Activated T-helper 17 cell treated with anti-CD3 and anti-CD28 coated beads, Interleukin-2, amount 50 U/mL, for 72 hours (primary cell): ENCODE measurements around the gene CORO2B. TPM values are rescaled to one million over a fixed set of nuclear protein-coding genes. Genes with fewer than 3 reads are reported as not detected.

Source experiments
- ATAC-seq: fragments of 150-1000 bp; cut with Tn5 transposase; replicated peaks from 2 replicates; pipeline ENCODE4 v1.10.0; 2021; ENCODE audit warnings: mild to moderate bottlenecking, moderate library complexity
- H3K27ac Mint-ChIP-seq: one replicate; pipeline ENCODE4 v1.8.0; 2022; ENCODE audit warnings: mixed read lengths
- H3K27me3 Mint-ChIP-seq: one replicate; pipeline ENCODE4 v1.8.0; 2022; ENCODE audit warnings: mixed read lengths
- H3K36me3 Mint-ChIP-seq: one replicate; pipeline ENCODE4 v1.8.0; 2022; ENCODE audit warnings: low read depth, mild to moderate bottlenecking, mixed read lengths
- H3K4me1 Mint-ChIP-seq: one replicate; pipeline ENCODE4 v1.8.0; 2022; ENCODE audit warnings: mixed read lengths
- H3K4me3 Mint-ChIP-seq: one replicate; pipeline ENCODE4 v1.8.0; 2022; ENCODE audit warnings: mild to moderate bottlenecking, mixed read lengths
- H3K9me3 Mint-ChIP-seq: one replicate; pipeline ENCODE4 v1.8.0; 2022; ENCODE audit warnings: mixed read lengths
- total RNA-seq, 2 donors: library from RNA; stranded (reverse); gene quantifications; one replicate each; pipeline ENCODE4 v1.2.3, GENCODE V29; 2022

CORO2B gene
- total RNA-seq, 2 donors from 2014 or later: 0.26 TPM; not detected in 1

DNA sequence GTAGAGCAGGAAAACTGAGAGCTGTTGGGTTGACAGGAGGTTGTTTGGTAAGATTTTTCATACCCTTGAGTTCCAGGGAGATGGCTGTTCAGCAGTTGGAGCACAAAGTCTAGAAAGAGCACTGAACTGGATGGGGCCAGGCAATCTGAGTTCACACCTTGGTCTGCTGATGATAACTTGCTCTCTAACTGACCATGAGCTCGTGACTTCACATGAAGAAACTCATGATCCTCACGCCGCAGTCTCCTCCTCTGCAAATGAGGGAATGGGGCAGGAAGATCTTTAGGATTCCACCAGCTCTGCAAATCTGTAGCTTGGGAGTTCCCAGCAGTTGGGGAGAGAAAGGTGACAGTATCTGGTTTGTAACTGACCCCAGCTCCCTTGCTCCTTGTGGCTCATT lies 33.7 kb downstream of the CORO2B start:
- Mint-ChIP-seq H3K9me3 (no peaks in the 10 kb centered on the region), H3K27me3 (peaks cover 16% of the 10 kb centered on the region), H3K27ac (no peak overlapping the region), H3K36me3 (no peaks in the 10 kb centered on the region), H3K4me3 (no peak overlapping the region), H3K4me1 (peaks cover 5% of the 10 kb centered on the region)
- ATAC-seq: no peak

- Mint-ChIP-seq H3K27ac (no peak overlapping the region), H3K4me3 (no peak overlapping the region), H3K4me1 (peaks cover 5% of the 10 kb centered on the region), H3K36me3 (no peaks in the 10 kb centered on the region), H3K9me3 (no peaks in the 10 kb centered on the region), H3K27me3 (peaks cover 19% of the 10 kb centered on the region)
- no peak for ATAC-seq
These were observed 34.4 kb downstream of the CORO2B start for GRCh38 chr15:68612979-68613740.

DNA sequence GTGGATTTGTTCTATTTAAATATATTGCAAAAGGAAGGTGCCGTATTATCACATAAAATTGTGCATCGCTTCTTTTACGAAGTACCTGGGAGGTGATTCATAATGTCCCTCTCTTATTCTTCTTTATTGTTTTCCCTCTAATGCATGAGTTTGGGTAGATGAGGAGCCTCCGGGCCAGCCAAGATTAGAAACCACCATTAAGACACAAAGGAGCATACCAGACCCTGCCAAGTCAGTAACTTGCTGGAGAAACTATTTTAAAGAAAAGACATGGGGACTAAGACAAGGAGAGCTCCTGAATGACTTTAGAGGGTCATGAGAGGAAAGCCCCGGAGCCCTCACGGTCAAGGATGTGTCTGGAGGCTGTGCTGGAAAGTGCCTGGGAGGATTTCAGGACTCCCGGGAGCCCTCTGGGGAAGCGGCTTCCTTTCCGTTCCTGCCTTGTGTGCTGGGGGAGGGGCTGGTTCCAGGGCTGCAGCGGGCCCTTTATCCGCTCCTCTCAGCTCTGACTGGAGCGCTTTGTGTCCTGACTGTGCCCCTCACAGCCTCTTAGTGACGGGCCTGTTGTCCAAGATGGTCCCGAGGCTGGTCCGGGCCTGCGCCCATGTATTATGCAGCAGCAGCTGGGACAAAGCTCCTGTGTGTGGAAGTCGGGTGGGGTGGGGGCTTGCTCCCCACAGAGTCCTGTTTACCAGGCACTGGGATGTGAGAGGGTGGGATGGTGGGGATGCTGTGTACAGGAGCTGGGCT lies 35.7 kb downstream of the CORO2B start:
- Mint-ChIP-seq H3K4me1 (peaks cover 5% of the 10 kb centered on the region), H3K36me3 (no peaks in the 10 kb centered on the region), H3K27ac (no peak overlapping the region), H3K4me3 (no peak overlapping the region), H3K27me3 (peaks cover 25% of the 10 kb centered on the region), H3K9me3 (no peaks in the 10 kb centered on the region)
- no peak for ATAC-seq

GRCh38 chr15:68615301-68615700 lies 36.5 kb downstream of the CORO2B start:
- H3K4me1 Mint-ChIP-seq: peaks cover 5% of the 10 kb centered on the region
- H3K4me3 Mint-ChIP-seq: no peak overlapping the region
- no peaks in the 10 kb centered on the region for H3K36me3 Mint-ChIP-seq
- ATAC-seq: no peak
- peaks cover 23% of the 10 kb centered on the region for H3K27me3 Mint-ChIP-seq
- no peak overlapping the region for H3K27ac Mint-ChIP-seq
- H3K9me3 Mint-ChIP-seq: no peaks in the 10 kb centered on the region

- peaks cover 5% of the 10 kb centered on the region for H3K4me1 Mint-ChIP-seq
- H3K4me3 Mint-ChIP-seq: no peak overlapping the region
- ATAC-seq: no peak
- H3K9me3 Mint-ChIP-seq: no peaks in the 10 kb centered on the region
- no peaks in the 10 kb centered on the region for H3K36me3 Mint-ChIP-seq
- peaks cover 19% of the 10 kb centered on the region for H3K27me3 Mint-ChIP-seq
- H3K27ac Mint-ChIP-seq: no peak overlapping the region
These were observed 37.0 kb downstream of the CORO2B start for GRCh38 chr15:68615811-68616210.

DNA sequence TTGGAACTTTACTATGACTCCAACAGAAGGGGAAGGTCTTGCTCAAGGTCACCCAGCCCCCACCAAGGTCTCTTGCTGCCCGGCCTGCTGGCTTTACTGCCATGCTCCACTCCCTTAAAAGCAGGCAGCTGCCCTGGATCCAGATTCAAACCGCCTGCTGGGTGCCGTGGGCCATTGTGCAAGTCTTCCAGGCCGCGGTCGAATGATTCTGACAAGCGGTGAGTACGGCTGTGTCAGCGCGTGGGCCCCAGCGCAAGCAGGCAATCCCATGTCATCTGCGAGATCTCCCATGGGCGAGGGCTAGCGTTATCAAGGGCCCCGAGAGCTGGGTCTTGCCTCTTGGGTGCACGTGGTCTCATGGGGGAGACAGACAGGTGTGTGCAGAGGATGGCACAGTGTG lies 37.6 kb downstream of the CORO2B start:
- peaks cover 23% of the 10 kb centered on the region for H3K27me3 Mint-ChIP-seq
- no peaks in the 10 kb centered on the region for H3K9me3 Mint-ChIP-seq
- H3K27ac Mint-ChIP-seq: no peak overlapping the region
- H3K4me3 Mint-ChIP-seq: no peak overlapping the region
- H3K36me3 Mint-ChIP-seq: no peaks in the 10 kb centered on the region
- no peak for ATAC-seq
- peaks cover 5% of the 10 kb centered on the region for H3K4me1 Mint-ChIP-seq

DNA sequence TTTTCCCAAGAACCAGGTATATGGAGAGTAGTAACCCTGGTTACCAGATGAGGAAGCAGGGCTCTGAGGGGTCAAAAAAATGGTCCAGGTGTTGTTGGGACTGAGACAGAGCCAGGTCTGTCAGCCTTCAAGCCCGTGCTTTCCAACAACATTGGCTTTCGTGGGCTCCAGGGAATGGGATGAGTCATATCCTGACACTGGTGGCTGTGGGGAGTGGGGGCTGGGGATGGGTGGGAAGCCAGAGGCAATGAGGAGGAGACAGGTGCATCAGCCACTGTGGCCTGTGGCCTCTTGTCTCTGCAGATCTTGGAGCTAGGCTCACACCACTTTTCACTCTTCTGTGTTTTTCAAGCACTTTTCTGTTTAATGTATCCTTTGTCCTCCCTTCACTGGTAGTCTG lies 38.2 kb downstream of the CORO2B start:
- H3K4me1 Mint-ChIP-seq: peaks cover 4% of the 10 kb centered on the region
- ATAC-seq: no peak
- H3K9me3 Mint-ChIP-seq: no peaks in the 10 kb centered on the region
- no peaks in the 10 kb centered on the region for H3K36me3 Mint-ChIP-seq
- no peak overlapping the region for H3K27ac Mint-ChIP-seq
- peaks cover 23% of the 10 kb centered on the region for H3K27me3 Mint-ChIP-seq
- no peak overlapping the region for H3K4me3 Mint-ChIP-seq

DNA sequence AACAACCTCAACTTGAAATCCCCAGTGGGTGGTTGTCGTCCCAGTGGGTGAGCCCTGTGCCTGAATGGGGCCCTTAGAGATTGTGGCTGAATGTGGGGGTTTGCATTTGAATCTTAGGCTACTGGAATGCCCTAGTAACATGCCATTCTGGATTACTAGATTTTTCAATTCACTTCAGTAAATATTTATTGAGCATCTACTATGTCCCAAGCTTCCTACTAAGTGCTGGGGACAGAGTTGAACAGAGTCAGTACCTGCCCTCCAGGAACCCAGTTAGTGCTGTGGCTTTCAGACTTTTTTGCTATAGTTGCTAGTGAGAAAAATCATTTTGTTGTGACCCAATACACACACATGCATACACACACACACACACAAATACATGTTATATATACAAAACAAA lies 39.0 kb downstream of the CORO2B start:
- no peak for ATAC-seq
- Mint-ChIP-seq H3K27ac (no peak overlapping the region), H3K27me3 (peaks cover 23% of the 10 kb centered on the region), H3K4me3 (no peak overlapping the region), H3K9me3 (no peaks in the 10 kb centered on the region), H3K4me1 (no peaks in the 10 kb centered on the region), H3K36me3 (no peaks in the 10 kb centered on the region)

GRCh38 chr15:68618394-68618793 lies 39.6 kb downstream of the CORO2B start:
- no peaks in the 10 kb centered on the region for H3K4me1 Mint-ChIP-seq
- peaks cover 23% of the 10 kb centered on the region for H3K27me3 Mint-ChIP-seq
- no peak overlapping the region for H3K4me3 Mint-ChIP-seq
- H3K36me3 Mint-ChIP-seq: no peaks in the 10 kb centered on the region
- no peak overlapping the region for H3K27ac Mint-ChIP-seq
- no peak for ATAC-seq
- H3K9me3 Mint-ChIP-seq: no peaks in the 10 kb centered on the region

- Mint-ChIP-seq H3K4me1 (no peaks in the 10 kb centered on the region), H3K27ac (no peak overlapping the region), H3K27me3 (peaks cover 20% of the 10 kb centered on the region), H3K36me3 (no peaks in the 10 kb centered on the region), H3K9me3 (no peaks in the 10 kb centered on the region), H3K4me3 (no peak overlapping the region)
- ATAC-seq: no peak
These were observed 40.3 kb downstream of the CORO2B start for GRCh38 chr15:68618908-68619698.

GRCh38 chr15:68620721-68621527 lies 42.1 kb downstream of the CORO2B start:
- no peak overlapping the region for H3K4me3 Mint-ChIP-seq
- no peak for ATAC-seq
- peaks cover 17% of the 10 kb centered on the region for H3K27me3 Mint-ChIP-seq
- H3K36me3 Mint-ChIP-seq: no peaks in the 10 kb centered on the region
- no peaks in the 10 kb centered on the region for H3K9me3 Mint-ChIP-seq
- no peak overlapping the region for H3K27ac Mint-ChIP-seq
- H3K4me1 Mint-ChIP-seq: no peaks in the 10 kb centered on the region

DNA sequence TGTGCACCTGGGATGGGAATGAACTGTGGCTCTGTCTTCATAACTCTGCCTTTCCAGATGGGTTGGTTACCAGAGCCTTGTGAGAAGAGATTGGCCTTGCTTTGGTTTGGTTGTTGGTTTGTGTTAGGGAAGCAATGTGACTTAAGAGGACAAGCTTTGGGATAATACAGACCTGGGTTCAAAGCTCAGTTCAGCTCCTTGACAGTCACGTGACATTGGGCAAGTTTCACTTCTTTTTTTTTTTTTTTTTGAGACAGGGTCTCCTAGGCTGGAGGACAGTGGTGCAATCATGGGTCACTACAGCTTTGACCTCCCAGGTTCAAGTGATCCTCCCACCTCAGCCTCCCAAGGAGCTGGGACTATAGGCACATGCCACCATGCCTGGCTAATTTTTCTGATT lies 42.7 kb downstream of the CORO2B start:
- H3K4me1 Mint-ChIP-seq: no peaks in the 10 kb centered on the region
- no peaks in the 10 kb centered on the region for H3K36me3 Mint-ChIP-seq
- H3K4me3 Mint-ChIP-seq: no peak overlapping the region
- ATAC-seq: no peak
- H3K27ac Mint-ChIP-seq: no peak overlapping the region
- H3K27me3 Mint-ChIP-seq: peaks cover 20% of the 10 kb centered on the region
- no peaks in the 10 kb centered on the region for H3K9me3 Mint-ChIP-seq

DNA sequence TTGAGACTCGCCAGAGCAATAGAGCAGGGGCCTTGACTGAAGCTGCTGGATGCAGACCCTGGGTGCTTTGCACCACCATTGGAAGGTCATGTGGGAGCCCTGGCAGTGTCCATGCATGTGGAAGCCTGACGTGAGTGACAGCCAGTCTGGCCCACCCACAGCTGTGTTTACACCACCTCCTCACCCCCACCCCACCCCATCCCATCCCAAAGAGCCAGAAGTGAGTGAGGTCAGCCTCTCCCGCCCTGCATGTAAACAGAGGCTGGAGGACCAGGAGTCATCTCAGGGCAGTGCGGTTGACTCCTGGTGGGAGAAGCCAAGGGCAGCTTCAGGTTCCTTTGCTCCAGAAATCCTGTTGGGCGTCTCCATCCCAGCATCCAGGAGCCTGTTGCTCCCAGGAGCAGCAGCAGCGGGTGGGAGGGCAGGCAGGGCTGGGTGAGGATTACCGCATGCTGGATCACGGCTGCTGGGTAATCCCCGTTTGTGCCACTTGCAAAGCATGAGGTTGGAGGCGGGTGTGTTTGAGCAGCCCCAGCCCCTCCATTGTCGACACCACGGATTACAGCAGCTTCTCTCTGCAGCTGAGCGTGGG lies 44.6 kb downstream of the CORO2B start:
- no peak overlapping the region for H3K27ac Mint-ChIP-seq
- H3K4me3 Mint-ChIP-seq: no peak overlapping the region
- H3K27me3 Mint-ChIP-seq: peaks cover 19% of the 10 kb centered on the region
- no peak for ATAC-seq
- H3K4me1 Mint-ChIP-seq: no peaks in the 10 kb centered on the region
- H3K9me3 Mint-ChIP-seq: no peaks in the 10 kb centered on the region
- no peaks in the 10 kb centered on the region for H3K36me3 Mint-ChIP-seq

GRCh38 chr15:68625853-68626252 lies 47.1 kb downstream of the CORO2B start:
- H3K36me3 Mint-ChIP-seq: no peaks in the 10 kb centered on the region
- peaks cover 22% of the 10 kb centered on the region for H3K27me3 Mint-ChIP-seq
- H3K9me3 Mint-ChIP-seq: no peaks in the 10 kb centered on the region
- no peaks in the 10 kb centered on the region for H3K4me1 Mint-ChIP-seq
- H3K4me3 Mint-ChIP-seq: no peak overlapping the region
- ATAC-seq: no peak
- H3K27ac Mint-ChIP-seq: no peak overlapping the region
